ENCODE results near the gene SMAD5. TPM values are rescaled to one million over a fixed set of nuclear protein-coding genes. Genes with fewer than 3 reads are reported as not detected.

Gene SMAD5
- polyA plus RNA-seq, 3 donors: 7.9 to 19.2 (median 17.3) TPM

DNA sequence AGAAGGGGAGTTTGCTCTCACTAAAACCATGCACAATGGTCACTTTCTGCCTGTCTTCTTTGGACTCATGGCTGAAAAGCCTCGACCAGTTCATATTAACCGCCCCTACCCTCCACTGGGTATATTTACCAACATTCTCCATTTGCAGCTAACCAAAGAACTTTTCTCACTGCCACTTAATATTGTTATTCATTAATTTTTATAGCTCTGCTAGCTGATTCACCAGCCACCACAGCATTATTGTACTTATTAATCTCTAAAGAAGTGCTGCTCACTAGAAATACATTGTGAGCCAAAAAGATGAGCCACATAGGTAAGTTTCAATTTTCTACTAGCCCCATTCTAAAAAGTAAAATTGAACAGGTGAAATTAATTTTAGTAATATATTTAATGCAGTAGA is 93.8 kb downstream of the SMAD5 start:
- no peak overlapping the region for H3K4me3 ChIP-seq (replicated peaks in 1 of 3; ENCODE audit: low read depth in 2 of 3, low read length in 3 of 3)
- H2AFZ ChIP-seq (ENCODE audit: insufficient read depth, low read depth, low read length, poor library complexity, severe bottlenecking): no peak overlapping the region
- no peak overlapping the region for H3K27ac ChIP-seq (ENCODE audit: low read depth in 1 of 2, low read length in 2 of 2)
- H3K4me3 Mint-ChIP-seq: no peak overlapping the region
- H3K36me3 Mint-ChIP-seq: no peaks in the 10 kb centered on the region
- no peak overlapping the region for H3K9ac ChIP-seq (ENCODE audit: insufficient read depth, low read length, poor library complexity, severe bottlenecking)
- no peaks in the 10 kb centered on the region for H3K36me3 ChIP-seq (replicated peaks in 1 of 2; ENCODE audit: control insufficient read depth in 1 of 2, insufficient read depth in 2 of 2, low read length in 2 of 2)
- no peaks in the 10 kb centered on the region for H4K20me1 ChIP-seq (ENCODE audit: insufficient read depth, low read length)
- intact Hi-C loops (cut with micrococcal nuclease): no loop called here
- no peaks in the 10 kb centered on the region for H3K9me3 ChIP-seq (replicated peaks in 1 of 2; ENCODE audit: control insufficient read depth in 1 of 2, insufficient read depth in 1 of 2, low read length in 2 of 2)
- H3K4me1 Mint-ChIP-seq: no peaks in the 10 kb centered on the region
- peaks cover 2 to 8% of the 10 kb centered on the region in 2 donors for H3K27me3 ChIP-seq (ENCODE audit: control insufficient read depth in 2 of 2, insufficient read depth in 2 of 2, low read length in 2 of 2)
- H3K4me1 ChIP-seq (ENCODE audit: control insufficient read depth in 1 of 2, insufficient read depth in 2 of 2, low read length in 2 of 2): no peaks in the 10 kb centered on the region
- H3K4me2 ChIP-seq (replicated peaks; ENCODE audit: extremely low read depth, low read length, poor library complexity, severe bottlenecking): no peak overlapping the region
- H3K9me3 Mint-ChIP-seq: peaks cover 0 to 3% (median 1%) of the 10 kb centered on the region in 7 donors
- no peak for DNase-seq
- no peaks in the 10 kb centered on the region for H3K79me2 ChIP-seq (ENCODE audit: insufficient read depth, low read length)
- H3K27me3 Mint-ChIP-seq (ENCODE audit: low read depth in 3 of 3): peaks cover 8 to 27% (median 22%) of the 10 kb centered on the region in 3 donors
- WGBS (ENCODE audit: insufficient coverage): no CpG with 5 or more reads among the region's 2 CpGs
- no peak overlapping the region for H3K27ac Mint-ChIP-seq
- no peak for TF ChIP-seq CTCF (IDR thresholded peaks at IDR 0.05)

- no peaks in the 10 kb centered on the region for H3K36me3 Mint-ChIP-seq
- H3K9me3 Mint-ChIP-seq: peaks cover 0 to 2% (median 0%) of the 10 kb centered on the region in 7 donors
- H3K4me2 ChIP-seq (replicated peaks; ENCODE audit: extremely low read depth, low read length, poor library complexity, severe bottlenecking): no peak overlapping the region
- H3K27ac ChIP-seq (ENCODE audit: low read depth in 1 of 2, low read length in 2 of 2): no peak overlapping the region
- H3K4me1 ChIP-seq (ENCODE audit: control insufficient read depth in 1 of 2, insufficient read depth in 2 of 2, low read length in 2 of 2): no peaks in the 10 kb centered on the region
- no peaks in the 10 kb centered on the region for H3K4me1 Mint-ChIP-seq
- no peak overlapping the region for H2AFZ ChIP-seq (ENCODE audit: insufficient read depth, low read depth, low read length, poor library complexity, severe bottlenecking)
- peaks cover 9 to 26% (median 26%) of the 10 kb centered on the region in 3 donors for H3K27me3 Mint-ChIP-seq (ENCODE audit: low read depth in 3 of 3)
- 51% methylated on average over 3 of the region's 7 CpGs for WGBS (ENCODE audit: insufficient coverage)
- peaks cover 2 to 8% of the 10 kb centered on the region in 2 donors for H3K27me3 ChIP-seq (ENCODE audit: control insufficient read depth in 2 of 2, insufficient read depth in 2 of 2, low read length in 2 of 2)
- no peaks in the 10 kb centered on the region for H4K20me1 ChIP-seq (ENCODE audit: insufficient read depth, low read length)
- TF ChIP-seq CTCF (IDR thresholded peaks at IDR 0.05): no peak
- H3K9ac ChIP-seq (ENCODE audit: insufficient read depth, low read length, poor library complexity, severe bottlenecking): no peak overlapping the region
- no peaks in the 10 kb centered on the region for H3K36me3 ChIP-seq (replicated peaks in 1 of 2; ENCODE audit: control insufficient read depth in 1 of 2, insufficient read depth in 2 of 2, low read length in 2 of 2)
- no peak overlapping the region for H3K4me3 ChIP-seq (replicated peaks in 1 of 3; ENCODE audit: low read depth in 2 of 3, low read length in 3 of 3)
- no peaks in the 10 kb centered on the region for H3K9me3 ChIP-seq (replicated peaks in 1 of 2; ENCODE audit: control insufficient read depth in 1 of 2, insufficient read depth in 1 of 2, low read length in 2 of 2)
- DNase-seq: no peak
- intact Hi-C loops (cut with micrococcal nuclease): no loop called here
- no peaks in the 10 kb centered on the region for H3K79me2 ChIP-seq (ENCODE audit: insufficient read depth, low read length)
- no peak overlapping the region for H3K27ac Mint-ChIP-seq
- peak overlapping the region in 1 of 2 donors; percentile 29 for H3K4me3 Mint-ChIP-seq
Observed at GRCh38 chr5:136228136-136228757, 95.6 kb downstream of the SMAD5 start.

All from CD14-positive monocyte (primary cell).